Right renal pelvis (tissue), 4 donors: ENCODE data around the gene HMG20B. TPM values are rescaled to one million over a fixed set of nuclear protein-coding genes. Genes with fewer than 3 reads are reported as not detected.

Experiments used
- DNase-seq, 4 donors: peaks; one replicate each; pipeline ENCODE4 v3.0.0-alpha.2; 2013; ENCODE audit warnings: low read depth in 4 of 4, low spot score in 3 of 4, missing footprints in 1 of 4
- polyA plus RNA-seq, 4 donors: library from polyadenylated mRNA; unstranded; fragments of 120-200 nt; gene quantifications; one replicate each; pipeline ENCODE4 v1.2.1, GENCODE V29; 2013; ENCODE audit not compliant: insufficient read length in 4 of 4

HMG20B gene
- polyA plus RNA-seq, 4 donors: 72.9 to 95.8 (median 74.2) TPM

GRCh38 chr19:3618144-3618810 lies 45.5 kb downstream of the HMG20B start:
- no peak for DNase-seq

DNA sequence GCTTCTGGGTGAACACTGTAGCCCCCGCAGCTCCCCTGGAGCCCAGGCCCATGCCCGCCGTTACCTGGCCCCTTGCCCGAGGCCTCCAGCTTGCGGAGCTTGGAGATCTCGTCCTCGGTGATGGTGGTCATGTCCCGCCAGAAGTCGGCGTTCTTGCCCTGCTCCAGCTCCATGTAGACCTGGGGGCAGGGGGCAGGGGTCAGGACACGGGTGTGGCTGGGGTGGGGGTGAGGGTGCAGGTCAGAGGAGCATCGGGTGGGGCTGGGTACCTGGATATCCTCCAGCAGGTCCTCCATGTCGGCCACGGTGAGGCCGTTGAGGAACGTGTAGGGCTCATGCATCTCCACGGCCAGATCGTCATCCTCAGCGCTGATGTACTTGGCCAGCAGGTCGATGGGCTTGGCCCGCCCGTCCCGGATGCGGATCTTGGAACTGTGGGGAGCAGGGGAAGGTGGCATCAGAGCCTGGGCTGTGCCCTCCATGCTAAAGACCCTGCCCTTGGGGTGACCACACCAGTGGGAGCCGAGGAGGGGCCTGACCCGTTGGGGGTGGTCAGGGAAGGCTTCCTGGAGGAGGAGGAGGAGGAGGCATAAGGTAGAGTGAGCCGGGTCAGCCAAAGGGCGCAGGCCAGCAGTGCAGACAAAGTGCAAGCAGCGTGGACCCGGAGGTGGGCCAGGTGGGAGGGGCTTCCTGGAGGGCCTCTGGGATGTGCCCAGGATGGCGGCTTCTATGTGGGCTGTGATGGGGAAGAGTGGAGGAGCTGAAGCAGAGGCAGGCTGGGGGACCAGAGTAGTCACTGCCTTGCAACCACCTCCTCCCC lies 46.3 kb downstream of the HMG20B start:
- DNase-seq: no peak

GRCh38 chr19:3619631-3620012 lies 46.9 kb downstream of the HMG20B start:
- no peak for DNase-seq

DNA sequence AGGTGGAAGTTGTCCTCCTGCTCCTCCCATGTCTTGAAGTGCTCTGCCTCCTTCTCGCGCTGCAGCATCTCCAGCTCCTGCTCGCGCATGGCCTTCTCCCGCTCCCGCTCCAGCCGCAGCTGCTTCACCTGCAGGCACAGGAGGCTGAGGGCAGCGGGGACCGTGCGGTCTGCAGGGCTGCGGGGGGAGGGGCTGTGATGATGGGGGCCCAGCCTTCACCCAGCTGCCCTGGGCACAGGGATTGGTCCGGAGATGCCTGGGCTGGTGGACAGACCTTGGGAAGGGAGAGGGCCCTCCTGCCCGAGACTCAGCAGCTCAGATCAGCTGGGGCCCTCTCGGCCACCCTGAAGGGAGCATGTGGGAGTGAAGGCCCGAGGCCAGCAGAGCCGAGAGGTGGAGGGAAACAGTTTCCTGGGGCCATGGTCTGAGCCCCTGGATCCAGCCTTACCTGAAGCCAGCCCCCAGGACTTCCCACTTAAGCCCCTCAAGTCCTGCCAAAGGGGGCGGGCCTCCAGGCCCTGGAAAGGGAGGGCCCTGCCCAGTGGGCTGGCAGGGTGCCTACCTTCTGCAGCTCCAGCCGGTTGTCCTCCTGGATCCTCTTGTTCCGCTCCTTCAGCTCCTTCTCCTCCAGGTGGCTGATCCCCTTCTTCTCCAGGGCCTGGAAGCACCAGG lies 47.5 kb downstream of the HMG20B start:
- no peak for DNase-seq

DNA sequence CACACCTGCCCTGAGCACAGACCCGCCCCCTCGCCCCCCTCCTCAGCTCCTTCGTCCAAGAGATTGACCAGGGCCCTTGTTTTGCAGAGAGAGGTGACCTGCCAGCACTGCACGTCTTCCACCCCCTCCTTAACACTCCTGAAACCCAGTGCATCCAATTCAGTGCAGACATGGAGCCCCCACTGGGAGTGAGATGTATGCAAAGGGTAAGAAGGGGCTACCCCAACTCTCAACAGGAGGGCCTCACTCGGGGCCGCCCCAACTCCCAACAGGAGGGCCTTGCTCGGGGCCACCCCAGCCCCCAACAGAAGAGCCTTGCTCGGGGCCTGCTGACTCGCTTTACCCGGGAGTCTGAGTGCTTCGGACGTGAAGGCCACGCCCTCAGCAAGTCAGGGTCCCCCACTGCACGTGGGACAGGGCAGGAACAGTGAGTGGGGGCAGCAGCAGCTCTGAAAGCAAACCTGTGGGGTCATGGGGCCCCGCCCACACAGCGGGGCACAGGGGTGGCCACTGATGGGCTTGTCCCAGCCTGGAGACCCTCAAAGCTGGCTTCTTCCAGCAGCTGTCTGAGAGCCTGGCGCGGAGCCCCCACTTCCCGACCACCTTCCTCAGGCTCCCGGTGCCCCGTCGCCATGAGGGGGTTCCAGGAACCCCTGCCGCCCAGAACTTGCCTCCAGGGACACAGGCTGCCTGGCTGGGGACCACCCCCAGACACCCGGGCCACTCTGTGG lies 48.2 kb downstream of the HMG20B start:
- no peak for DNase-seq

DNA sequence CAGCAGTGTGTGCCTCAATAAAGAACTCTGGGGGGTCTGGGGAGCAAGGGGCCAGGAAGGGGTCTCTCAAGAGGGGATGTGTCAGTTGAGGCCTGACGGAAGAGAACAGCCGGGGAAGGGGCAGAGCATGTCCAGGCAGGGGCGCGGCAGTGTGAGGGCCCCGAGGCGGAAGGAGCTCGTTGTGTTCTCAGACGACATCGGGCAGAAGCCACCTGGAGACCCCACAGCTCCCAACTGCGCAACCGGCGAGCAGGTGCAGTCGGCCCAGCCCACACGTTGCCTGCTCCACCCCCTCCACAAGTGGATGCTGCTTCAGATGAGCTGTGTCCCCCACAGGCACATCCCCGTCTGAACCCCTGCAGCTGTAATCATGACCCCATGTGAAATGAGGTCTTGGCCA lies 48.9 kb downstream of the HMG20B start:
- no peak for DNase-seq

GRCh38 chr19:3622224-3622623 lies 49.5 kb downstream of the HMG20B start:
- no peak for DNase-seq

DNA sequence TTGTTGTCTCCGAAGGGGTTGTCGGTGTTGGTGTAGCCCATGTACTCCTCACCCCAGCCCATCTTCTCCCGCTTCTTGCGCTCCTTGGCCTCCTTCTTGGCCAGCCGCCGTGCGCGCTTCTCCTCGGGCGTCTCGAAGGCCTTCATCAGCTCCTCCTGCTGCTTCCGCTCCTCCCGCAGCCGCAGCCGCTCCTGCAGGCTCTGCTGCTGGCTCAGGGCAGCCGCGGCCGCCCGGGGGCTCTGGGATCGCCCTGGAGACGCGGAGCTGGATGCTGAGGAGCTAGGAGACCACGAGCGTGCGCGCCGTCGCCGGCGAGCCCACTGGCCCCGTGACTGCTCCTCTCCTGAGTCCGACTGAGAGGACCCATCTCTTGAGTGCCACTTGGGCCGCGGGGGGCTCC lies 51.0 kb downstream of the HMG20B start:
- DNase-seq: no peak

GRCh38 chr19:3625996-3626472 lies 53.3 kb downstream of the HMG20B start:
- no peak for DNase-seq

GRCh38 chr19:3626473-3627350 lies 54.0 kb downstream of the HMG20B start, which contains the start of gene CACTIN:
TSS of gene CACTIN (minus strand) at chr19:3626790. CDS start at chr19:3626762, 28 bp downstream.
- peak; percentile 94 to 97 (median 95) for DNase-seq

GRCh38 chr19:3627351-3627723 lies 54.6 kb downstream of the HMG20B start:
- DNase-seq: no peak

Other genes with a start within 250 kb of the HMG20B start
- 10 to 100 TPM; 20.9 to 25.5 (median 25.1) TPM for gene NFIC, start 206.4 kb upstream of the HMG20B start, polyA plus RNA-seq
- gene SMIM24, start 92.4 kb upstream of the HMG20B start, polyA plus RNA-seq: 100 to 1,000 TPM; 466 to 589 (median 547) TPM
- gene SMIM44, start 89.5 kb upstream of the HMG20B start, polyA plus RNA-seq: under 1 TPM in 3 of 4 donors, not detected in 1; 0.32 to 0.43 (median 0.33) TPM
- gene DOHH, start 72.3 kb upstream of the HMG20B start, polyA plus RNA-seq: 10 to 100 TPM in 1 of 4 donors, 1 to 10 TPM in 3; 5.4 to 12.6 (median 6.5) TPM
- 10 to 100 TPM; 51.4 to 58.8 (median 52.0) TPM for gene FZR1, start 66.6 kb upstream of the HMG20B start, polyA plus RNA-seq
- 1 to 10 TPM; 3.4 to 7.1 (median 4.8) TPM for gene TEKTIP1, start 33.8 kb upstream of the HMG20B start, polyA plus RNA-seq
- 10 to 100 TPM; 46.5 to 66.2 (median 56.5) TPM for gene MFSD12, start 15.4 kb upstream of the HMG20B start, polyA plus RNA-seq
- 1 to 10 TPM; 2.6 to 4.2 (median 3.1) TPM for gene GIPC3, start 12.5 kb downstream of the HMG20B start, polyA plus RNA-seq
- 1 to 10 TPM; 2.7 to 4.1 (median 3.1) TPM for gene TBXA2R, start 33.9 kb downstream of the HMG20B start, polyA plus RNA-seq
- 10 to 100 TPM; 19.7 to 30.8 (median 21.0) TPM for gene CACTIN, start 53.8 kb downstream of the HMG20B start, polyA plus RNA-seq
- gene PIP5K1C, start 127.5 kb downstream of the HMG20B start, polyA plus RNA-seq: 10 to 100 TPM; 19.3 to 30.8 (median 23.3) TPM
- gene TJP3, start 135.4 kb downstream of the HMG20B start, polyA plus RNA-seq: 10 to 100 TPM in 2 of 4 donors, 1 to 10 TPM in 2; 7.7 to 11.3 (median 9.6) TPM
- 10 to 100 TPM; 14.2 to 21.6 (median 16.6) TPM for gene APBA3, start 188.7 kb downstream of the HMG20B start, polyA plus RNA-seq
- 10 to 100 TPM; 32.1 to 43.9 (median 38.1) TPM for gene MRPL54, start 189.7 kb downstream of the HMG20B start, polyA plus RNA-seq
- under 1 TPM in 1 of 4 donors, not detected in 3; 0.03 TPM for gene RAX2, start 199.3 kb downstream of the HMG20B start, polyA plus RNA-seq
- 1 to 10 TPM in 2 of 4 donors, under 1 TPM in 2; 0.50 to 1.8 (median 1.1) TPM for gene MATK, start 213.4 kb downstream of the HMG20B start, polyA plus RNA-seq